ENCODE results near the gene PSAT1.
A peak's percentile ranks its signal among the peaks of the same experiment; 100 is the strongest.

The PSAT1 gene

DNA sequence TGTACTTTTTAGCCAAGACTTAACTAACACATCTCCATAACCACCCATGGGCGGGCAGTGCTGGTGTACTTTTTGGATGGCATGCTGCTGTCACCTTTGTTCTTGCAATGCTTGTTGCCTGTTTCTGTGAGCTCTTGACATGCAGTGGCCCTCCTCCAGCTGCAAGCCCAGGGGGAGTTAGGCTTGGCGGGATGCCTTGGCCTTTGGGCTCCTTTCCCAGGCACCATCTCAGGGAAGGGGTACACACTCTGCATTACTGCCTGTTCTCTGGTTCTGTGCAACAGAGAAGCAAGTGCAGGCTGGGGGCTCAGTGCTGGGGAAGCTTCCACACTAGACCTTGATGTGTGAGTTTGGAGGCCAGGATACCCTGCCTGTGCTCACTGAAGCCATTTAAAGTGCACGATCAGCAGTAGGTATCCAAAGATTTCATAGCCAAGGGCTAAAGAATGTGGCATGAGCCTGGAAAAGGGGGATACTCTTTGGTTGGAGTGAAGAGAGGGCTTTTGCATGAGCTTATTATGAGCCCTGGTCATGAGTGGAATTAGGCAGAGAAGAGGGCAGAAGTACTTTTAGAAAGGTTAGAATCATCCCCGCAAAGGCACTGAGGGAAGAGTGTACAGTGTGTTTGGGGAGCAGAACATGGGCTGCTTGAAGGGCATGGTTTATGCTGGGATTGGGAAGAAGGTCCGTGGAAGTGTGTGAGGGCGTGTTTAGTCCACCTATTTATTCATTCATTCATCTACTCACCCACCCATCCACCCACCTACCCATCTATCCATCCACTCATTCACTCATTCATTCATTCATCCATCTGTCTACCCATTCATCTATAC lies 22.5 kb downstream of the PSAT1 start:
- no peak for DNase-seq

DNA sequence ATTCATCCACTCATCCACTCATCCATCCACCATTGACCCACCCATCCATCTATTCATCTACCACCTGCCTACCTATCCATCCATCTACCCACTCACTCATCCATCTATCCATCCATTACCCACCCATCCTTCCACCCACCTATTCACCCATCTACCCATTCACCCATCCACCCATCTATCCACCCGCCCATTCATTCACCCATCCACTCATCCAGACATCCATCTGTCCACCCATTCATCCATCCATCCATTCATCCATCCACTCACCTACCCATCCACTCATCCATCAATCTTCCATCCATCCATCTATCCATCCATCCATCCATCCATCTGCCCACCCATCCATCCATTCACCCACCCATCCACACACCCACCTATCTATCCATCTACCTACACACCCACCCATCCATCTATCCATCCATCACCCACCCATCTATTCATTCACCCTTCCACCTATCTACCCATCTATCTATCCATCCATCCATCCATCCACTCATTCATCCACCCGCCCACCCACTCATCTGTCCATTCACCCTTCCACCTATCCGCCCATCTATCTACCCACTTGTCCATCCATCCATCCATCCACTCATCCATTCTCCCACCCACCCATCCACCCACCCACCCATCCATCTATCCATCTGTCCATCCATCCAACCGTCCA lies 23.2 kb downstream of the PSAT1 start:
- no peak for DNase-seq

DNA sequence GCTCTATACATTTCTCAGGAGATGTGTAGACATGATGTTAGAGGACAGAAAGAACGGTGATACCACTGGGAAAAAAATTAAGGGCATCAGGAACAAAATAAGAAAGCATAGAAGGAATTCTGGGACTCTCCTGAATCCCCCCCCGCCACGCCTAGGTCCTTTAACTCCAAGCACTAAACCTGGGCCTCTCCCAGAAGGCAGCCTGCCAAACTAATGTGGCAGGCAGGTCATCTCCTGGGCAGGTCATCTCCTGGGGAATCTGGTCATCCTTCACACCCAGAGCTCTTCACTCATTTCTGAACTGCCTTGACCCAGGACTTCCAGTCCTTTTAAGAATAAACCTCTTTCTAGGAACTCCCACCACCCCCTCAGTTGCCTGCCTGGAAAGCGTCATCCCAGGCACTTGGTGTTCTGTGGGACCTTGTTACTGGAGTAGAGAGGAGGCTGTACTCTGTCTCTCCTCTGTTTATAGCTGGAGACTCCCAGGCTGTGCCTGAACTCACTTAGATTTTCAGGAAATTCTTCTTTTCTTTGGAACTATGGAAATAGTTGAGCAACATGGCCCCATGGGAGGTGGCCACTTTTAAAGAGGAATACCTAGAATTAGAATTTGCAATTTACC lies 24.1 kb downstream of the PSAT1 start:
- DNase-seq = no peak

DNA sequence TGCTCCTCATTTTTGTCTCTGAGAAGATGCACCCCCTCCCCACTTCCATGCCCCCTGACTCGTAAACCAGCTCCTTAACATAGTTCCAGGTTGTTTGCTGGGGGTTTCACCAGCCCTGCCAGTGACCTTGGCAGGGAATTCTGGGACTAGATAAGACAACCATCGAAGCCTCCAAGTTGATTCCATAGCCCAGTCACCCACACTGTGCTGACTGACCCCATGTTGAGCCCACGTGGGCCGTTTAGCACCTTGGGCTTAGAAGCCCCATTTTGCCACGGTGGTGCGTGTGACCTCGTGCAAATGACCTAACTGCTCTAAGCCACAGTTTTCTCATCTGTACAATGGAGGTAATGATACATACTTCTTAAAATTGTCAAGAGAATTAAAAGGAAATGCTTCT lies 24.6 kb downstream of the PSAT1 start:
- DNase-seq = no peak

DNA sequence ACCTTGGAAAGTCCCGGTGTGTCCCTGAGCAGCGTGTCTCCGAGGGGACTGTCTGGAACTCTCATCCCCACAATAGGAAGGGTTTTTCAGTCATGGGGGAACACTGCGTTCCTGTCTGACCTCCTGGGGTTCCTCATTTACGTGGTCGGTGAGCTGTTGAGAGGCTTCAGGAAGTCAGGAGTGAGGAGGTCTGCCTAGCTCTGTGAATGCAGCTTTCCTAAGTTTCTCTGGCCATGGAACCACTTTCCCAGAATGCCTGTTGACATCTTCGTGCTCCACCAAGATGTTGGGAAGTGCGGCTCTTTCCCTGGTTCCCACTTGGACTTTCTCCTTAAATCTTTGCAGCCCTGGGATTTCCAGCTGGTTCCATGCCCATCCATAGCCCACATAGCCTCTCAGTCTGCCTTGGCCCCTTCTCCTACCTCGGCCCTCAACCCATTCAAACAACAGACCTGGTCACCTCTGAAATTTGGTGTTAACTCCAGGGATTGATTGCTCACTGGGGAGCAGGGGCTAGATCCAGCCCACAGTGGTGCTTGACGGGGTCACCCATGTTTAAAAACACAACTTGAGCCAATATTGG lies 27.2 kb downstream of the PSAT1 start:
- DNase-seq = no peak

DNA sequence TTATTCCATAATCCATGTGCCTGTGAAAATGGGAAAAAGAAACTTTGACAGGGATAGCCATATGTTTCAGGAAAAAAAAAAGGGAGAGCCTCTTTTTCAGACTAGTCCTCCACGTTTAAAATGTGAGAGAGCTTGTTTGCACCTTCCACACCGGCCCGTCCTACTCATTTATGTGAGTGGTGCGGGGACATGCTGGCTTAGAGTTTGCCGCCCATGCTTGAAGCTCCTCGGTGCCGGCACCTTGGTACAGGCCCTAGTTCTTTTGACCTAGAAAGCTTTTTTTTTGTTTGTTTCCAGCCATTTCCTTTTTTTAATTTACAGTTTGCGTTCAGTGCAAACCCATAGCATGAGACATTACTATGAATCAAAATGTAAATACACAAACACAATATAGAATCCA lies 27.8 kb downstream of the PSAT1 start:
- no peak for DNase-seq

DNA sequence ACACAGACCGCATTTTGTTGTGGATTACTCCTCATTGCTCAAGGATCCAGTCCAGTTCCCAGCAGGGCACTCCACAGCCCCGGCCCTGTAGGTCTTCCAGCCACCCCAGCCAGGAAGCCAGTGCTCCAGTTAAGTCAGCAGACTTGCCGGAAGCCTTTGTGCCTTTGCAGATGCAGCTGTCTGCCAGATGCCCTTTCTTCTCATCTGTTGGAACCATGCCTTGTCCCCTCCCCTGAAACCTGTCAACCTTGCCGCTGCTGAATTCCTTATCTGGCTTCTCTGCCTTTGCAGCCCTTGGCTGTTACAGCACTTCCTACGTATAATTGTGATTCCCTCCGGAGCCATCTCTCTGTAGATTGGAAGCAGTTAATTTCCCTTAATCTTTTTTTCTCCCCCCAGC lies 28.4 kb downstream of the PSAT1 start:
- no peak for DNase-seq

DNA sequence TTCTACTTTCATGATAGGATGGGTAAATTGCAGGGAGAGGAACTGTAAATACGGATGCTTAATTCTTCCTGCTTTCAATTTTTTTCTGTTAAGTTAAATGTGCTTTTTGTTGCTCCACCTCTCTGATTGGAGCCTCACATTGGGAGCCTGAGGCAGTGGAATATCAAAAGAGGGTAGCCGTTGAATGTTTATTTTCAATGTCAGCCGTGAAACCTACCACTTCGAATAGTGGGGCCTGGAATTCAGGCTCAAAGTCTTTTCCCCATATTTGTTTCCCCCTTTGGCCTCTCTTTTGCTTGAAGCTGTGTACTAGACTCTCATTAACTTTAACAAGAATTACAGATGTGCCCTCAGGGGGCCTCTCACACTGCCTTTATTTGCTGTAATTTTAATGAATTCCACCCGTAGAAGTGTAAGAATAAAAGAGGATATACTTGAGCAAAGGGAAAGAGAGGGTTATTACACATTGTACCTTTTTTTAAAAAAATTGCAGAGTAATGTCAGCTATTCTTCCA lies 29.0 kb downstream of the PSAT1 start:
- DNase-seq = no peak

DNA sequence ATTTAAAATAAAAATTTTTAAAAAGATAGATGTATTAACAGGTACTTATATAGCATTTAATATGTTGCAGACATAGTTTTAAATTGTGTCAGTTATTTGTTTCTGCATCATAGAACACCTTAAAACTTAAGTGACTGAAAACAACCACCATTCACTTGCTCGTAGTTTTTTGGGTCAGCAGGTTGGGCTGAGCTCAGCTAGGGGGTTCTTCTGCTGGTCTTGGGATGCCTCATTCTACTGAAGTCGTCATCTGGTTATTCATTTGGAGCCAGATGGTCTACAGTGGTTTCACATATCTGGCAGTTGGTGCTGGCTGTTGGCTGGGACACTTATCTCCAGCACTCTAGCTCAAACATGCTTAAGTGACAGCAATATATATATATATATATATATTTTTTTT lies 29.6 kb downstream of the PSAT1 start:
- DNase-seq = no peak

DNA sequence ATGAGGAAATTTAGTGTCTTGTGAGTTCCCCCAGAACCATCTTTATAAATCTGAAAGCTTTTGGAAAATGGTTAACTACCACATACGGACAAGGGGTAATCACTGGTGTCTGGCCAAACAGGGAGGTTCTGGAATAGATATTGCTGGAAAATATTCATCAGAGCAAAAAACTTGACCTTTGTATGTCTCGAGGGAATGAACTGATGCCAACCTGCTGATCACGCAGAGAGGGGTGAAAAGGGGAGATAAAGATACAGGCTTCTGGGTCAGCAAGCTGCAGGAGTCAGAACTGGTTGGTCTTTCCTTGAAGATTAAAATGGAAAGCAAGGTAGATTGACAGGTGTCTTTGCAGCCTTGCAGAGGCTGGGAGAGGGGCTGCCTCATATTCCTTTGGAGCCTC lies 35.5 kb downstream of the PSAT1 start:
- DNase-seq = no peak

DNA sequence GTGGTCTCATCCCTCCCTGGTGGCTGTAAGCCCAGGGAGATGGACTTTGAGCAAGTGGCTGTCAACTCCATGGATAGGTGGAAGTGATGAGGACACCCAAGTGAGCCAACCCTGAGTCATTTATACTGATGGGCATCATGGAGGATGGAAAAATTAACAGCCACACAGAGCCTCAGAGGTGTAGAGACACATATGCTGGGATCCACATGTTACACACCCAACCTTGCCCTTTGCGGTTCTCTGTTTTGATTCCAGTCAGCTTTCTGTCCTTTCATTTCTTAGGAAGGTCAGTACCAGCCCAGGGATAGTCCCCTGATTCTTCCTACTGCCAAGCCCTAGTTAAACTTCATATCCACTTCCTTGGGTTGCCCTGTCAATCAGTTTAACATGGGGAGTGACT lies 51.9 kb downstream of the PSAT1 start:
- DNase-seq = no peak

DNA sequence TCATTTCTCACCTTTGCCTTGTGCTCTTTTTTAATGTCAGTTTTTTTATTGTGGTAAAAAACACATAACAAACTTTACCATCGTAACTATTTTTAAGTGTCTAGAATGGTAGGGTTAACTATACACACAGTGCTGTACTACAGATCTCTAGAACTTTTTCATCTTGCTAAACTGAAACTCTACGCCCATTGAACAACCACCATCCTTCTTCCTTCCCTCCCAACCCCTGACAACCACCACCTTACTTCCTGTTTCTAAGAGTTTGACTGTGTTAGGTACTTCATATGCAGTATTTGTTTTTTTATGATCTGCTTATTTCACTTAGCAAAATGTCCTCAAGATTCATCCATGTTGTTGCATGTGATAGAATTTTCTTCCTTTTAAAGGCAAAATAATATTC lies 54.9 kb downstream of the PSAT1 start:
- peak in 1 of 5 donors; percentile 57 for DNase-seq

DNA sequence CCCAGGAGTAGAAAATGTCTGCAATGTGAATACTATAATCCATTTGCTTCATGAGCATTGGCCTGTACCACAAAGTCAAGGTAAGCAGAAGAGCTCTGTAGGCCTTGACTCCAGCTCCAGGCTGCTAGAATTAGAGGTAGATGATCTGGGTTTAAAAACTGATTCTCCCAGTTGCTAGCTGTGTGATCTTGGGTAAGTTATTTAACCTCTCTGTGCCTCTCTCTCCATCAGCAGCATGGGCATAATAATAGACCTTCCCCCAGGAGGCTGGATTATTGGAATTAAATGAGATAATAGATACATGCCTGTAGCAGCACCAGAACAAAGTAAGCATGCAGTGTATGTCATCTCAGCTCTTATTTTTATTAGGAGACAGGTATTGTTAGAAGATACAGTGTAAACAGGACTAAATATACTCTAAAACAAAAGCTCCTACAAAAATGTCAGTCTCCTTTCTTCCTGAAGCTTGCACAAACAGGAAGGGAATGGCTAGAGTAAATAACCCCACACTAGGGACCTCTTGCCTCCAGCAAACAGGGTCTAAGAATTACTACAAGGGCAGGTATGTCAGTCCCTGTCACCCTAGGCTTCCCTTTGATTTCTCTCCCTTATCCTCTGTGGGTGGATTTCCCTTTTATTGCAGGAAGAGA lies 57.5 kb downstream of the PSAT1 start:
- DNase-seq = no peak

DNA sequence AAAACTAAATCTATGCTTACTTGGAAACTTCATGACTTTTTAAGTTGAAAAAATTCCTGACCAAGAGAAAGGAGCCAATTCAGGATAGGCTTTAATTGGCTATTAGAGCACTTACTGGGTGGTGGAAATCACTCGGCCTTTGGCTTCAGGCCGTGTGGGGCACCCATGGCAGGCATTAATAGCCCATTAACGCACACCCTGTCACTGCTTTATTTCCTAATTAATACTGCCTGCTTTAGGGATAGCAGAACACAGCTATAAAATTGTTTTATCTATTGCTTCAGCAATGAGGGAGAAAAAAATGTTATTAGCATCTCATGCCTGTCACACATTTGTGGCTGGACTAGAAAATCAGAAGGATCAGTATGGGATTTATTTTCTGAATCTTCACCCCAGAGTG lies 58.1 kb downstream of the PSAT1 start:
- no peak for DNase-seq

DNA sequence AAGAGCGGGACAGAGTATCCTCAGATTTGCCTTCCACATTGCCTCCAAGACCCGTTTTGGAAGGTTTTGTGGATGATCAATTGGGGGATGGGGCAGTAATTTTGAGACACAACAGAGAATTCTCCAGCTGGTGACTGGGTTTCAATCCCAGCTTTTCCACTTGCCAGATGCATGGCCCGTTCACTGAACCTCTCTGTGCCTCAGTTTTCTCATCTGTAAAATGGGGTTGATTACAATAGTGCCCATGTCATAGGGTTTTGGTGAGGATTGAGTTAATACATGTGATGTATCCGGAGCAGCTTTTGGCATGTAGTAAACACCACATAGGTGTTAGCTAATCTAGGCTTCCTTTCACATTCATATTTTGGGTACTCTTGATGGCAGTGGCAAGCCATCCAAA lies 59.7 kb downstream of the PSAT1 start:
- no peak for DNase-seq

DNA sequence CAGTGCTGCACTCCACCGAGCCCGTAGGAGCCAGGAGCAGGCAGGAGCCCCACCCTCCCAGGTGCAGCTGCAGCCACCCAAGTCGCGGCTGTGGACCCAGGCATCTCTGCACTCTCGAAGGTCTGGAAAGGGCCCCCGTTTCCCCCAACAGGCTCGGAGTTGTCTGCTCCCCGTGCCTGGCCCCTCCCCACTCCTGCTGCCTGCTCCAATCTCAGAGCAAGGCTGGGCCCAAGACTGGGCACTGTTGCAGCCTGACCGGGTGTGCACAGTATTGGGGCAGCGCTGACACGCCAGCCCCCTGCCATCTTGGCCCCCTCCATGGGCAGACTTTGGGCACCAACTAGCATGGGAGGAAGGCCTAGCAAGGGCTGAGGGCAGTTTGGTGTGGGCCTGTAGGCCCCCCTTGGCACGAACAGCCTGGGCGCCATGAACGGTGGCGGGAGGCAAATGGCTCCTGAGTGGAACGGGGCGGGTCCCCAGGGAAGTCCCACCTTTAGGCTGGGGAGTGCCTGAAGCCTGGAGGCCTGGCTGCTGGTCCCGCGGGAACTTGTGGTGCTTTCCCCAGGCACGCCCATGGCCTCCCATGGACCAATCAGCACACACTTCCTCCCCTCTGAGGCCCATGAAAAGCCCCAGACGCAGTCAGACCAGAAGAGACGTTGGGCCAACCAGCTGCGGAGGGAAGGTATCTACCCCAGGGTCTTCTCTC lies 60.4 kb downstream of the PSAT1 start:
- DNase-seq = no peak

DNA sequence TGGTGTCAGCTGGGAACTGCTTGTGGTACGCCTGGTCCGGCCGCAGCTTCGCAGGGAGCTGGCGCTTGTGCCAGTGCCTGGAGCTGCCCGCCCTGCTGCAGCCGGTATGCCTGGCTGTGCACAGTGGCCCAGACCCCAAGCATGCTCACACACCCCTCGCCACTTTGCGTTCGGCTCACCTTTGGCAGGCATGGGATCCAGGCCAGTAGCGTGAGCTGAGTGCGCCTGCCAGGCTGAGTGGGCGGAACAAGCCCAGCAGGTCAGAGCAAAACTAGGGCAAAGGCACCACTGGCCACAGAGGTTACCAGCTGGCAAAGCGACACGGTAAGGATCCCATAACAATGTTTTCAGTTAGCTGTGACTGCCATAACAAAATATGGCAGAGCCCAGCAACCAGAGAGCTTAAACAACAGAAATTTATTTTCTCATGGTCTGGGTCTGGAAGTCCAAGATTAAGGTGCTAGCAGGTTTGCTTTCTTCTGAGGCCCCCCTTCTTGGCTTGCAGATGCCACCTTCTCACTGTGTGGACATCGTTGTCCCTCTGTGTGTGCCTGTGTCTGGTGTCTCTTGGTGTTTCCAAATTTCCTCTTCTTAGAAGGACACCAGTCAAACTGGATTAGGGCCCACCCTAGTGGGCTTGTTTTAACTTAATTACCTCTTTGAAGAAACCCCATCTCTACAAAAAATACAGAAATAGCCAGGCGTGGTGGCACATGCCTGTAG lies 61.6 kb downstream of the PSAT1 start:
- DNase-seq = no peak

DNA sequence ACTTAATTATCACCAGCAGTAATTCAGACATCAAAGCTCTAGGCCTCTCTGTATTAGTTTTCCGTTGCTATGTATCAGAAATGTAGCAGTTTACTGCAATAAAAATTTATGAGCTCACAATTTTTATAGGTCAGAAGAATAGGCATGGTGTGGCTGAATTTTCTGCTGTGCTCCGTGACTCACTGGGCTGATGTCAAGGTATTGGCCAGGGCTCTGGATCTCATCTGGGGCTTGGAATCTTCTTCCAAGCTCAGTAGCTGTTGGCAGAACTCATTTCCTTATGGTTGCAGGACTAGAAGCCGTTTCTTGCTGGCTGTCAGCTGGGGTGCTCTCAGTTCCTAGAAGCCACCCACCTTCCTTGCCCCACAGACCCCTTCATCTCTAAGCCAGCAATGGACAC lies 66.3 kb downstream of the PSAT1 start:
- DNase-seq = no peak

DNA sequence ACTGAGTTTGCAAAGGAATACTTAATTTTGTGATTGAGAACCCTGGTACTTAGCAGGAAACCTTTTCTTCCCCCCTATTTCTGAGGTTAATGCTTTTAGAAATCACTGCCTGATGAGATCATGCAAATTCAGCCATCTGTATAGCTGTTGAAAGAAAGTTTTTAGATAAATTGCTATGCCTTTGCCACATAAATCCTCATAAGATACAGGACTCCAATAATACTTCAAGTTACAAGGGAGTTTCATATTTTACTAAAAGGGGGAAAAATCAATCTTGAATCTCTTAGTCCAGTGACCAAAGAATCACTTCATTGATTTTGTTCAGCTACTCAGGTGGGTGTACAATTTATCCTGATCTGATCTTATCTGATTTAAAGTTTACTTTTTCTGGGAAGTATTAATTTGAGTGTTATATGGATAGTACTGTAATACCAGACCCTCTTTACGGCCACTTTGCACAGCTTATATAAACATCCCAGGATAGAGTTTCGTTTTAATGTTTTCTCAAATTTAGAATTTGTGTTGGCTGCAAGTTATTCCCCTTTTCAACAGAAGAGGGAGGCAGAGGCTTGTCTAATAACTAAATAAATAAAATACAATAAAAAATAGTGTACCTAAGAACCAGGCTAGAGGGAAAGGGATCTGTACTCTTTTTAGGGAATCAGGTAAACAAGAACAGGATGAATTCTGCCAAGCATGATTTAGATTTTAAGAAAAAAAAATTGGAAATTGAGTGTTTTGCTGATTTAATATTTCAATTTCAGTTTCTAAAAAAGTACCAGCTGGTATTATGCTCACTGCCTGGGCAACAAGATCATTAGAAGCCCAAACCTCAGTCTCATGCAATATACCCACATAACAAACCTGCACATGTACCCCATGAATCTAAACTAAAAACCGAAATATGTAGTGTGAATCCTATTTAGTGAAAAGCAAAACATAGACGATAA lies 69.1 kb downstream of the PSAT1 start:
- DNase-seq = no peak

DNA sequence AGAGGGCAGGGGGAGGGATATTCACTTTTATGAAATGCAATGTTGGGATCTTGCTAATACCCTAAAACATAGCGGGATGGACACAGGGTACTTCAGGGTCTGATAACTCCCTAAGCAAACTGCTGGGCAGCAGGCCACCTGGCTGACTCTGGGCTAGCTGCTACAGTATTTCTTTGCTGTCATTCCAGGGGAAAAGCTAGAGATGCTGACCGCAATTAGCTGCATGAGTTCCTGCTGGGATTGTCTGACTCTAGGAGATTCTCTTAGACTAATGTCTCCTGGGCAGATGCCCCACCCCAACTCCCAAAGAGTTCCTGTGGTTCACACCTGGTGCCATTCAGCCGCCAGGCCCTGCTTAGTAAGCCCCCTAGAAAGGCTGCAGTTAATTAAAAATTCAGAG lies 69.9 kb downstream of the PSAT1 start:
- no peak for DNase-seq

Data from T-helper 1 cell (primary cell).